Endothelial cell of umbilical vein (primary cell): ENCODE measurements around the gene EIF4E3.

Experiments
- CTCF ChIP-seq, 2 donors: IDR thresholded peaks; 1 replicate in 1 of 2; 2 replicates in 1 of 2; pipeline ENCODE4 v1.5.1; 2011; ENCODE audit warnings: low read length in 2 of 2, mild to moderate bottlenecking in 2 of 2, moderate library complexity in 2 of 2, control low read depth in 1 of 2, inconsistent platforms in 1 of 2, low read depth in 1 of 2; ENCODE audit not compliant: insufficient read depth in 1 of 2; ENCODE audit errors: extremely low read depth in 1 of 2
- EZH2 ChIP-seq: IDR thresholded peaks from 2 replicates; pipeline ENCODE4 v1.6.1; 2012; ENCODE audit warnings: borderline replicate concordance, low read depth, mild to moderate bottlenecking, moderate library complexity, low read length, inconsistent platforms; ENCODE audit not compliant: severe bottlenecking
- FOS ChIP-seq: IDR thresholded peaks from 2 replicates; pipeline ENCODE4 v1.6.1; 2011; ENCODE audit warnings: mild to moderate bottlenecking, low read length, moderate library complexity, borderline replicate concordance; ENCODE audit not compliant: insufficient read depth
- MYC ChIP-seq: IDR thresholded peaks from one replicate; pipeline ENCODE4 v1.6.1; 2011; ENCODE audit warnings: mild to moderate bottlenecking, low read depth, low read length
- POLR2A ChIP-seq: IDR thresholded peaks from 2 replicates; pipeline ENCODE4 v1.6.1; 2012; ENCODE audit warnings: low read depth, mild to moderate bottlenecking, control low read depth, low read length
- POLR2AphosphoS5 ChIP-seq: IDR thresholded peaks from 2 replicates; pipeline ENCODE4 v1.6.1; 2012; ENCODE audit warnings: low read depth, mild to moderate bottlenecking, control low read depth, low read length, moderate library complexity; ENCODE audit not compliant: insufficient read depth

GRCh38 chr3:71718072-71718471 lies 7.1 kb downstream of the EIF4E3 start:
- TF ChIP-seq CTCF (IDR thresholded peaks at IDR 0.05; ENCODE audit: extremely low read depth in 1 of 2, insufficient read depth in 1 of 2, low read depth in 1 of 2, low read length in 2 of 2) (no peak), EZH2 (no peak), POLR2A (no peak), MYC (no peak), POLR2AphosphoS5 (no peak), FOS (no peak)
